PC-9 (cell line): ENCODE data around the gene SCIN.

Experiments
- CTCF ChIP-seq: fragments of 200-600 bp; sonication (generic); conservative IDR thresholded peaks from 2 replicates; pipeline ENCODE4 v1.6.1; 2017; ENCODE audit warnings: mixed run types, antibody characterized with exemption, mild to moderate bottlenecking, moderate library complexity
- EZH2 ChIP-seq: fragments of 200-600 bp; sonication (generic); IDR thresholded peaks from 2 replicates; pipeline ENCODE4 v1.8.0; 2017; ENCODE audit warnings: antibody characterized with exemption, low read depth

GRCh38 chr7:12610899-12611298 is 40.4 kb downstream of the SCIN start:
- no peak for TF ChIP-seq CTCF
- TF ChIP-seq EZH2, result no peak
